Calu3 (cell line): ENCODE data around the gene RCL1. TPM values are rescaled to one million over a fixed set of nuclear protein-coding genes. Genes with fewer than 3 reads are reported as not detected.
"Not testable (repeated sequence)": the region's sequence is repeated elsewhere in the genome, so short reads cannot be mapped to it uniquely, and the experiment has no call there.

ENCODE experiments used
- BruUV-seq: library from RNA; stranded (reverse); fragments of 400-500 nt; replicated peaks from 2 replicates; lab custom pipeline; 2021; lab: Mats Ljungman, UMichigan
- CTCF ChIA-PET: fragments of 300-600 bp; sonication (Branson Sonifier 250); formaldehyde crosslinking; loops from one replicate; lab custom pipeline; 2022; ENCODE audit warnings: antibody characterized with exemption; lab: Charles Lee
- DNase-seq: peaks from one replicate; pipeline ENCODE4 v3.0.0; 2022
- H3K27ac Mint-ChIP-seq: one replicate; pipeline ENCODE4 v1.8.0; 2022; ENCODE audit warnings: mixed read lengths; ENCODE audit not compliant: unreplicated experiment
- H3K27me3 Mint-ChIP-seq: one replicate; pipeline ENCODE4 v1.8.0; 2022; ENCODE audit warnings: mixed read lengths; ENCODE audit not compliant: unreplicated experiment
- H3K36me3 Mint-ChIP-seq: one replicate; pipeline ENCODE4 v1.8.0; 2022; ENCODE audit warnings: mild to moderate bottlenecking, moderate library complexity, mixed read lengths; ENCODE audit not compliant: insufficient read depth, unreplicated experiment
- H3K4me1 Mint-ChIP-seq: one replicate; pipeline ENCODE4 v1.8.0; 2022; ENCODE audit warnings: mild to moderate bottlenecking, low read depth, mixed read lengths; ENCODE audit not compliant: unreplicated experiment
- H3K4me3 Mint-ChIP-seq: one replicate; pipeline ENCODE4 v1.8.0; 2022; ENCODE audit warnings: mild to moderate bottlenecking, low read depth, moderate library complexity, mixed read lengths; ENCODE audit not compliant: unreplicated experiment
- H3K9me3 Mint-ChIP-seq: one replicate; pipeline ENCODE4 v1.8.0; 2022; ENCODE audit warnings: low read depth, mixed read lengths; ENCODE audit not compliant: unreplicated experiment
- CTCF ChIP-seq: fragments of 200-600 bp; IDR thresholded peaks from one replicate; pipeline ENCODE4 v1.8.0; 2022; ENCODE audit warnings: antibody characterized with exemption; ENCODE audit not compliant: unreplicated experiment
- intact Hi-C: fragments of 100-400 bp; cut with micrococcal nuclease; formaldehyde crosslinking; loops from one replicate; pipeline ENCODE4 v1.10.0; 2022; ENCODE audit not compliant: unreplicated experiment
- total RNA-seq: library from RNA; stranded (reverse); gene quantifications from 2 replicates; pipeline ENCODE4 v1.2.3, GENCODE V29; 2022

Gene RCL1
- total RNA-seq, 1 experiment from 2014 or later = 21.3 TPM

- H3K36me3 Mint-ChIP-seq = no peaks in the 10 kb centered on the region
- H3K4me1 Mint-ChIP-seq = peaks cover 29% of the 10 kb centered on the region
These were observed 101.3 kb downstream of the RCL1 start for GRCh38 chr9:4894076-4894475.

GRCh38 chr9:4899853-4900252 is 107.1 kb downstream of the RCL1 start:
- intact Hi-C loops, H3K9me3 Mint-ChIP-seq, CTCF ChIA-PET, BruUV-seq, H3K27ac Mint-ChIP-seq, H3K4me3 Mint-ChIP-seq, H3K27me3 Mint-ChIP-seq, H3K36me3 Mint-ChIP-seq, DNase-seq, H3K4me1 Mint-ChIP-seq: not testable (repeated sequence)

More at GRCh38 chr9:4894076-4894475, 101.3 kb downstream of the RCL1 start:
- TF ChIP-seq CTCF = no peak
- Mint-ChIP-seq H3K27me3 (no peaks in the 10 kb centered on the region), H3K27ac (peak overlapping the region; percentile 45), H3K4me3 (peak overlapping the region; percentile 3), H3K9me3 (peaks cover 6% of the 10 kb centered on the region)
- intact Hi-C loops = no loop called here
- no TSS peak for BruUV-seq
- no peak for DNase-seq
- CTCF ChIA-PET = interaction anchor here (0.6 kb wide), 1 partner anchor 37 kb away, joined by 3 read pairs; no protein-coding TSS in a partner anchor

GRCh38 chr9:4901401-4902134 is 108.8 kb downstream of the RCL1 start:
- H3K36me3 Mint-ChIP-seq, H3K4me1 Mint-ChIP-seq, H3K9me3 Mint-ChIP-seq, intact Hi-C loops, H3K27me3 Mint-ChIP-seq, H3K27ac Mint-ChIP-seq: not testable (repeated sequence)
- peak; percentile 61 for DNase-seq
- TSS peak; percentile 45 for BruUV-seq
- CTCF ChIA-PET = interaction anchor here (1.1 kb wide), 1 partner anchor 68 kb away, joined by 3 read pairs; no protein-coding TSS in a partner anchor
- peak overlapping the region; percentile 43 for H3K4me3 Mint-ChIP-seq

- CTCF ChIA-PET = no interaction called here
- BruUV-seq = no TSS peak
These were observed 109.4 kb downstream of the RCL1 start for GRCh38 chr9:4902135-4902475.

More at GRCh38 chr9:4902135-4902475, 109.4 kb downstream of the RCL1 start:
- peak overlapping the region; percentile 43 for H3K4me3 Mint-ChIP-seq
- no peak overlapping the region for H3K27ac Mint-ChIP-seq
- peaks cover 8% of the 10 kb centered on the region for H3K9me3 Mint-ChIP-seq
- no peak for TF ChIP-seq CTCF
- DNase-seq = no peak
- H3K27me3 Mint-ChIP-seq = no peaks in the 10 kb centered on the region
- no peaks in the 10 kb centered on the region for H3K36me3 Mint-ChIP-seq
- intact Hi-C loops = no loop called here
- H3K4me1 Mint-ChIP-seq = peaks cover 10% of the 10 kb centered on the region
